Gastrocnemius medialis (tissue), 4 donors: Measurements from ENCODE around the gene DEGS2.
"Not testable (repeated sequence)": the region's sequence is repeated elsewhere in the genome, so short reads cannot be mapped to it uniquely, and the experiment has no call there.

Experiments
- CTCF ChIP-seq, 5 experiments: fragments of 450-650 bp in 3 of 5; fragments of 200-600 bp in 2 of 5; sonication (generic) in 2 of 5; IDR thresholded peaks in 4 of 5; conservative IDR thresholded peaks in 1 of 5; 1 replicate in 4 of 5; 2 replicates in 1 of 5; pipeline ENCODE4 v1.5.1; 2016 to 2019; ENCODE audit warnings: antibody characterized with exemption in 5 of 5, mild to moderate bottlenecking in 3 of 5, moderate library complexity in 3 of 5
- POLR2A ChIP-seq, 2 donors: fragments of 450-650 bp; IDR thresholded peaks; one replicate each; pipeline ENCODE4 v1.6.1; 2017; ENCODE audit warnings: antibody characterized with exemption in 2 of 2, mild to moderate bottlenecking in 2 of 2, moderate library complexity in 2 of 2

GRCh38 chr14:100181876-100182551 lies 22.6 kb upstream of the DEGS2 start:
- TF ChIP-seq CTCF (IDR thresholded peaks at IDR 0.05 in 4 of 5, conservative IDR thresholded peaks at IDR 0.05 in 1 of 5); POLR2A (IDR thresholded peaks at IDR 0.05): not testable (repeated sequence)
